GM19238 (cell line): ENCODE data around the gene RAE1.

Source experiments
- DNase-seq: peaks from one replicate; pipeline ENCODE4 v3.0.0; 2011; ENCODE audit warnings: low spot score; ENCODE audit not compliant: insufficient read length

Gene RAE1

DNA sequence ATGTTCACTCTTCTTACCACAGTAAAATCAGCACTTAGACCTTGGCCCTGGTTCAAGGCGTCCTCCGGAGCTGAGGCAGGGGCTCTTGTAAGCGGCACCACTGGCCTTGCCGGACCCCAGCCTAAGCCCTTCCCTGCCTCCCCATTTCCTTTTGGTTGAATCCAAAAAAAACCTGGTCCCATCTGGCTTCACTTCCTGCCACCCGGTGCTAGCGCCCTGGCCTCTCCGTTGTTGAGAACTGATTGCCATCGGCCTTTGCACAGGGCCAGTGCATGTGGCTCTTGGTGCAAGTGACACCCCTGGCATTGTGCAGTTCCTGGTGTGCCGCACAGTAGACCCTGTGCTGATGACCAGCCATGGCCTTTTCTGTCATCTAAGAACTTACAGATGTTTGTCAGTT, 21.1 kb downstream of the RAE1 start:
- DNase-seq, result no peak

DNA sequence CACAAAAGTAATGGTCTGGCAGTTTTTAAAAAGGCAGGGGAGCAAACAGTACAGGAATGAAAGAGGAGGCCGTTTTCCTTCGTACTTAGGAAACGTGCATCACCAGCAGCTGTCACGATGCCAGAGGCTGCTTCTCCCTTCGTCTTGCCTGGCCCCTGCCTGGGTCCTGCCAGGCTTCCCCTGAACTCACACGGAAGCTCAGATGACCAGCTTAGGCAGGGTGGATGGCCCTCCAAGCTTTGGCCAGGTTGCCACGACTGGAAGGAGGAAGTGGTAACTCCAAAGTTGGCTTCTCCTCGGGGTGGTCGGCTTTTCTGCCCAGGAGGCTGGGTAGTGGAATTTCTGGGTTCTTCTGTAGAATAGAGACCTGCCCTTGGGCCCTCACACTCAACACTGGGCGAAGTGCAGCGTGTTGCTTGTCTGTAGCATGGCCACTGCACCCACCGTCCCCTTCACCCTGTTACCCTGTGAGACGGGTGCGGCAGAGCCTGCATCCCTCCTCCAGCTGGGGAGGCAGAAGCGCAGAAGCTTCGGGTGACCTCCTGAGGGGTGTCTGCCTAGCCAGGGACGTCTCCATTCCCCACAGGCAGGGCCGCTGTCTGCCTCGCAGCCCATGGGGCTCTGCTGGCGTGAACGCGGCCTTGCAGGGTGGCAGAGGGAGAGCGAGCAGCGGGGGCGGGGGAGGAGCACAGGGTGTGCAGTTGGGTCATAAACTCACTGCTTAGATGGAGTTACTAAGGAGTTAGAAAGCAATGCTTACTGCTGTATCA, 21.7 kb downstream of the RAE1 start:
- no peak for DNase-seq

DNA sequence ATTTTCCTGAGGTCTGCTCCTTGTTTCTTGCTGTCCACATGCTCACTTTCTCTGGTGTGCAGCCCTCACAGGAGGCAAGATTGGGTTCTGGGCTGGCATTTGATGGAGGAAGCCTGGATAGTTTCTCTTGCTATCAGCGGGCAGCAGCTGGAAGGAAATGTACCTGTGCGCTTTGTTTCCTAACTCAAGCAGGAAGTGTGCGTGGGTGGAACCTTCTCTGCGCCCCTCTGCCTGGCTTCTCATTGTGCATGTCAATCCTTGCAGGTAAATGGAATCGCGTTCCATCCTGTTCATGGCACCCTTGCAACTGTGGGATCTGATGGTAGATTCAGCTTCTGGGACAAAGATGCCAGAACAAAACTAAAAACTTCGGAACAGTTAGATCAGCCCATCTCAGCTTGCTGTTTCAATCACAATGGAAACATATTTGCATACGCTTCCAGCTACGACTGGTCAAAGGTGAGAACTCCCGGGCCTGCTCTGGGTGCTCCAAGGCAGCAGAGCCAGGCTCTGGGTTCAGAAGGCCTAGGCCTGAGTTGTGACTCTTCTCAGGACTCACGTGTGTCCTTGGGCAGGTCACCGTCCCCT, 23.4 kb downstream of the RAE1 start:
- DNase-seq, result no peak

DNA sequence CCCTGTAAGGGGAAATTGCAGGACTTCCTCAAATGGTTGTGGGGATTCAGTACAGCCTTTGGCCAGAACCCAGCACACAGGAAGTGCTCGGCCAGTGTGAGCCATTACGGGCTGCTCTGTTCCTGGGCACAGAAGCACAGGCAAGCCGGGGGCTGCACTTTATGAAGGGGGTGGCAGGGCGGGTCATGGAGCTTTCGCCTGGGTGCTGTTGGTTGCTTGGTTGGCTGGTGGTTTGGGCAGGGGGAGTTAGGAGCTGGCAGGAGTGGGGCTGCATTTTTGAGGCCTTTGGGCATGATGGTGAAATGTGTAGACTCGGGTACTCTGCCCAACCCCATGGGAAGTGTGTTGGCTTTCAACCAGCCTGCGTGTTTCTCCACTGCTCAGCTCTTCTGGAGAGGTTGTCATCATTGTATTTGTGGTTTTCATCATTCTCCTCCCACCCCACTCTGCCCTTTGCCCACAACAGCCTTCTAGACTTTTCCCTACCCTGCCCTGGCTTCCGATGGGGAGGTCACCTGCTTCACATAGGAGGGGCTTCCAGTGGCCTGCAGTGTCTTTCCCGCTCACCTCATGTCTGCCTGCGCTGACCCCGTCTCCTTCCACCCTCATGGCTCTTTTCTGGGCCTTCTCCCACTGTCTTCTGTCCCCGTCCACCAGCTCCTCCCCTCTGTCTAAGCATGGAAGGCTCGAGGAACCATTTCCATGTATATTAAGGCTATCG, 24.0 kb downstream of the RAE1 start:
- DNase-seq, result no peak

DNA sequence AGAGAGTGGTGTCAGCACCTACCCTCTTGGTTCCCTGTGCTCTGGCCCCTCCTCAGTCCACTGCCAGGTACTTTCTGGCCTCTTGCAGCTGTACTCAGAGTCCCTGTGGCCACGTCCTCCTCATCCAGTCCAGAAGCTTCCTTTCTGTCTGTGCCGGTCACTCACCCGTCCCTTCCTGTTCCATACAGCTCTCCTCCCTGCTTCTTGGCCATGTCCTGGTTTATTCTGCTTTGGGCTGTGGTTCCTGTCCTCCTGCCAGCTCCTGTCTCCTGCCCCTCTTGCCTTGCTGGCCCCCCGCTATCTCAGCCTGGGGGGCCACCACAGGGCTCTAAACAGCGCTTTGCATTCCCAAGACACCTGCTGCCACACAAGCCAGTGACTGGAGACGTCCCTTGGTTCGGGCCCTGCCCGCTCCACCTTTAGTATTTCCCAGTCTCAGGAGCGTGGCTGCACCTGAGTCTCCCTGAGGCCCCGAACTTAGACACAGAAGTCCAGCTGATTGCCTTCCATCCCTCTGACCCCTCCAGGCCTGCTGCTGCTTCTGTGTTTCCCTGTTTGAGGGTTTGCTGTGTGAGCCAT, 24.7 kb downstream of the RAE1 start:
- DNase-seq, result no peak

DNA sequence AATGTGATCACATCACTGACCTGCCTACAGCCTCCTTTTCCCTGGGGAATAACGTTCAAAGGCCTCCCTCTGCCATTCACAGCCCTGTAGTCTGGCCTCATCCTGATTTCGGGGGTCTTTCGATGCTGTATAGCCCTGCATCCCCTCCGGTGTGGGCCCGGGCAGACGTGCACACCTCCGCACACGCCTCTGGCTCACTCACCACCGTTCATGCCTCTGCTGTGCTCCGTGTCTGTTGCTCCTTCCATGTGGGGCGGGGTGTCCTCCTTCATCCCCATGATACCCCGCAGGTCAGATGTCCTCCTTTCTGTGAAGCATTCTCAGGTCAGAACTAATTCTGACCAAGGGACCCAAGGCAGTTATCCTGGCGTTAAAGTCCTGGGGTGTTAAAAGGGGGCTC, 26.3 kb downstream of the RAE1 start:
- no peak for DNase-seq

DNA sequence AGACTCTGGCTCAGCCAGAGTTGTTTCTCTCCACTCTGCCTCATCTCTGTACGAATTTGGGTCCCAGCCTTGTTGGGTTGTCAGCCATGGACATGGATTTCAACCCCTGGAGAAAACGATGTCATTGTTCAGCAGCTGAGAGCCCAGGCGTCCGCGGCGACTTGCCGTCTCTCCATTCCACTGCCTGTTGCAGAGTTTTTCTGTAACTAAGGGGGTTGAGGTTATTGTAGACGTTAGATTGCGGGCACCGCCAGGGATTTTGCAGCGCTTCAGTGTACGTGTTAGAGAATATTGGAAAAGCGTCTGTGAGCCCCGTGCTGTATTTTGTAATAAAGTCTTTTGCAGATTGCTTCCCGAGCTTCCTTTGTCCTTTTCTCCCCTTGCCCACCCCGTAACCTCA, 27.1 kb downstream of the RAE1 start:
- no peak for DNase-seq

DNA sequence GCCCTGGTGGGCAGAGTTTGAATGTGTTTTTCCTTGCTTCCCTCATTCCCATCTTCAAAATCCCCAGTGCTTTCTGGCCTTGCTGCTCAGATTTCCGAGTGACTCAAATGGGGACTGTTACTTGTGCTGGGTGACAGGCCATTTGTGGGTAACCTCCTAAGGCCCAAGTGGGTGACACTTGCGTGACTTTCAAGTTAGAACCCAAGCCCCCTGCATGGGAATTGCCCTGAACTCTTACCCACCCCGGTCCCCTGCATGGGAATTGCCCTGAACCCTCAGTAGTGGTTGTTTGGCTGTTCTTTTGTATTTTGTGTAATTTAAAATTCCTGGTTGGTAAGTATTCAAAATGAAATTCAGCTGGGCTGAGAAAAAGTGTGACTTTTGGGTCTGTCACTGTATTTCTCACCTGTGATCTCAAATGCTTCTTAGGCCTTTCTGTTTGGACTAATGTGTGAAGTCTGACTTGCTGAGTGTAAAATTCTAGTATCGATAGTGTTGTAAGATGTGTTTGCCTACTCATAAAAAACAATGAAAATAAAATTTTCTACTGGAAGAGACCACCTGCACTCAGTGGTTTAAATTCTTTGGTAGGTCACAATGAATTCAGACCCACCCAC, 27.7 kb downstream of the RAE1 start:
- no peak for DNase-seq

DNA sequence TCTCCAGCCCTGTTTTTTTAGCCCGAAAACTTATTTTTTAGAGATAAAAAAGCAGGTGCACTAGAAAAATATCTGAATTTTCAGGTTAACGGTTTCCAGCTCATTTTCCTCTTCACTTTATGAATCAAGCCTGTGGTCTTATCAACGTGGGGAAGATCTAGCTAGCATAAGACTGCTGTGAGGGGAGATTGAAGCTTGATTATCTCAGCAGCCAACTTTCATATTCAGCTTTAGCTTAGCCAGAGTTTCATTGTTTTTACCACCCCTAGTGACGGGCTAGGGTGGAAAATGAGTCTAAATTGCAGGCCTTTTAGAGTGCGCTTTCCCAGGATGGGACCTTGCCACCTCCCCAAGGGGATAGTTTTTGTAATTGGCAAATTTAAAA, 28.2 kb downstream of the RAE1 start:
- DNase-seq, result no peak

DNA sequence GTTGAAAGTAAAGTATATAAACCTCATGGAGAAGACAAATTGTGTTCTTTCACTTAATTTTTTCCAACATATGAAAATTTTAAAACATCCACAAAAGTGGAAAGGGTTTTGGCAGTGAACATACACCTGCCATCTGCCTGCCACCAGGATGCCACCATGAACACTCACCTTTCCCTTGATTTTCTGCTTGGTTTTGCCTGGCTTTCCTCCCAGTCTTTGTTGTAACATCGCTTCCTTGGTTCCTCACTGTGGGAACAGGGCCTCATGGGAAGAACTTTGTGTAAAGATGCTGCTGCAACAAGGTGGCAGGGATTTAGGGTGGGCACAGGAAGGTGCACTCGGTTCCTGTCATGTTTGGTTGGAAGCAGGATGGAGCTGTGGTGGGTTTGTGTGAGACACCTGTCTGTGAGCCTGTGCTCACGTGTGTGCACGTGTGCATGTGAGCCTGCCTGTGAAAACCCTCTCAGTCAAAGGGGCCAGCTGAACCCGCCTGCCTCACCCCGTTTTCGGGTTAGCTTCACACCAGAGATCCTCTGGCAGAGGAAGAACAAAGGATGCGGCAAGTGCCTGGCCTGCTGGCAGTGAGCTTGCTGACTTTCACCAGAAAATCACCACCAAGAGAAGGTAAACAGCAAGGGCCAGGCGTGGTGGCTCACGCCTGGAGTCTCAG, 29.2 kb downstream of the RAE1 start:
- no peak for DNase-seq

DNA sequence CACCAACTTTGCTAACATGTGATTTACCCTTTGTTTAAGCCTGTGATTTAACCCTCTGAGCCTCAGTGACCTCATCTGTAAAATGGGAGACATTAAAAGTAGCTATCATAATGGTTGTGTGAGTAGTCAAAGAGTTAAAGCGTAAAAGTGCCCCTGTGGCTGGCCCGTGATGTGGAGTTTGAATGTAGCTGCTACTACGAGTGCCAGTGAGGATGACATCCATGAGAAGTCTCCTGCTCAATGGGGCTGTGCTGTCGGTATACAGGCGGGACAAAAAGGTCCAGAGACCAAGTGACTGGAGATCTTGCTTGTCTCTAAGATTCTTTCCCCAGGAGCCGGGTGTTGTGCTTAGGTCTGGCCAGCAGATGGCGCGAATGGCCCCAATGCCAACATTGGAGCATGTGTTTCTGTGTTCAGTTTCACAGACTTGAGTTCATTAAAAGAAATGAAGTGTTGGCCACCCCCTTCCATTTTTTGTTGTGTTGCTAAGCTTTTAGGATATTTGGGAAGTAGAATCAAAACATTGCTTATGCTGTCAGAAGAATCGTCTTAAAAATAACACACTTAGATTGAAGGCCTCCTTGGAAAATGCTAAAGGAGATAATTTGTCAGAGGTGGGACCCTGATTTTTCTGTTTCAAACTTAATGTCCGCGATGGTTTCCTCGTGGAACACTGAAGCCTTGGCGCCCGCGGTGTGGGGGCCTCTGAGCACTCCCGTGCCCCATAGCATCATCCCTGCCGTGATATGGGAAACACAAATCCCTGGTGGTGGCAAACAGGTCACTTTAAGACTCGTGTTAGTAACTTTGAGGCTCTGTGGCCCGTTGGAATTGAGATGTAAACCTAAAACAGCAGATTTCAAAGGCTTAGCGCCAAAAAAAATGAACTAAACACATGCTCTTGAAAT, 30.8 kb downstream of the RAE1 start:
- peak; percentile 78 for DNase-seq

DNA sequence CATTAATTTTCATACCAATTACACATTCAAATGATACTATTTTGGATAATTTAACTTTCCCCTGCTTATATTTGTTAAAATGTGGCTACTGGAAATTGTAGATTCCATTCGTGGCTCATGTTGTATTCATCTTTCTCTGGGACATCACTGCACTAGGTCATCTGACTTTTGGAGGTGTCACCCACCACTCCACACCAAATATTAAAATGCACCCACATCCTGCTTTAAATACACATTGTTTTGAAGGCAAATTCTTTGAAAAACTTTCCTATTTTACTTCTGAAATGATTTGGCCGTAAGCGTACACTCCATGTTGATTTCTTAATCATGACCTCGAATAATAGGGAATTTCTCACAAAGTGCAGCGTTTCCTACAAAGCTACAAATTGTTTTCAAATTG, 31.5 kb downstream of the RAE1 start:
- no peak for DNase-seq

DNA sequence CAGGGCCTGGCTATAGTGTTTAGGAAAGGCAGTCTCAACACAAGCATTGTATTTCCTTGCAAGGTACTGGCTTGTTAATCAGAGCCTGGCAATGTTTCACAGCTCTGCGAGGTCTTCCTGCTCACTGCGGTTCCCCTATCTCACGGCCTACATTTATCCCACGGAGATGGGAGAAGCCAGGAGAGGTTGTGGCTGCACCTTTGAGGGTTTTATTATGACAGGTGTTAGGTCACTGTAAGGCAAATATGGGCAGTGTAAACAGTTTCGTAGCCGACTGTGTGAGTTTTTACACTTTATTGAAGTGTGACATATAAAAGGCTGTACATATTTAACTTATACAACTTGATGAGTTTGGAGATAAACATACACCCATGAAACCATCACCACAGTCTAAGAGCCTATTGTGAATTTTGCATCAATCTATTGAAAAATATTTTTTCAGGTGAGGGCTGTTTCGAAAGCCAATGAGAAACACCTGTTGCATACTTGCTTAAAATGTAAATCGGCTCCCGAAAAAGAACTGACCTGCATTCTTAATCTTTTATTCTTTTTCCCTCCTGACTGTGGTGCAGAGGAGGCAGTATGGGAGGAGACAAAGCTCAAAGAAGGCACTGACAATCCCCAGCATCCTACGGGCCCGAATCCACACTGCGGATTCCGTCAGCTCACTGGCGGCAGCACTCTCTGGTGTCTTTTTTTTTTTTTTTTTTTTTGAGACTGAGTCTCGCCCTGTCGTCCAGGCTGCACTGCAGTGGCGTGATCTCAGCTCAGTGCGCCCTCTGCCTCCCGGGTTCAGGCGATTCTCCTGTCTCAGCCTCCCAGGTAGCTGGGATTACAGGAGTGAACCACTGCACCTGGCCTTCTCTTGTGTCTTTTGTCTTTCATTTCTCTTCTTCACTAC, 32.6 kb downstream of the RAE1 start:
- no peak for DNase-seq

DNA sequence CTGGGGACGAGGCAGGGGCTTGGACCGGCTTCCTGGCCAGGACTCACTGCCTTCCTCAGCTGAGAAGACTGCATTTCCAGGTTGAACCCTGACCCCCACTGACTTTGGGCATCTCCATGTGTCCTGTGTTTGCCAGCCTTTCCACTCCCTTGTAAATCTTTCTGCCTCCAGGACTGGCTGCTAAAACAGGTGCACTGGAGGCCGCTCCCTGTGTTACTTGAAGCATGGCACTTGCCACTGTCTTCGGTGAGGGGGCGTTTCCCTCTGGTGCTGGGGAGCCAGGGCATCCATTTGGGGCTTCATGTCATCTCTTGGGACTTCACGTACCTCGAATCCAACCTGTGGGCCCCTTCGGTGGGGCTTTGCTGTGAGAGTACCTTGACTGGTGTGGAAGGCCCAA, 33.4 kb downstream of the RAE1 start:
- DNase-seq, result no peak

DNA sequence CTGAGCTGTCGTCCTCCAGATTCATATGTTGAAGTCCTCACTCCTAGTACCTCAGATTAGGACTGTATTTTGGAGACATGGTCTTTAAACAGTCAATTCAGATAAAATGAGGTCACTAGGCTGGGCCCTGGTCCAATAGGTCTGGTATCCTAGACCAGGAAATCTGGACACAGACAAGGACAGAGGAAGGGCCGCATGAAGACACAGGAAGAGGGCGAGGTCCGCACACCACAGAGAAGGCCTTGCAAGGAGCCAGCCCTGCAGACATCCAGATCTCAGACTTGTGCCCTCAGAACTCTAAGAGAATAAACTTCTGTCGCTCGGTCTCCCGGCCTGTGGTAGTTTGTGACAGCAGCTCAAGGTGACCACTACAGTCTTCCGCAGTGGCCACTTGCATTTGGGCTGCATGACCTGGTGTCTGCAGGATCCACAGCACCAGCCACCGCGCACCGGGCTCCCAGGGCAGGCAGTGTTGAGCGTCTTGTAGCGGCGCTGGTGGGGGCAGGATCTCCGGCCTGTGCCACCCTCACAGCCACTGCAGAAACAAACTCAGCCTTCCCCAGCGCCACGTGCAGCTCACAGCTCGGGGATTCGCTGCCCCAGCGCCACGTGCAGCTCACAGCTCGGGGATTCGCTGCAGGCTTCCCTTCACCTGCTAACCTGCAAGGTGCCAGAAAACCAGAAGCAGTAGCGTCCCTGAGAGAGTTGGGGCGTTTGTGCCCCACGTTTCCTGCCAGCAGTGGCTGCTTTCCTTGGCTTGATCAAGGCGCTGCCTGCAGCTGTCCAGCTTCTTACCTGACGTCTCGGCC, 34.1 kb downstream of the RAE1 start:
- DNase-seq, result no peak

DNA sequence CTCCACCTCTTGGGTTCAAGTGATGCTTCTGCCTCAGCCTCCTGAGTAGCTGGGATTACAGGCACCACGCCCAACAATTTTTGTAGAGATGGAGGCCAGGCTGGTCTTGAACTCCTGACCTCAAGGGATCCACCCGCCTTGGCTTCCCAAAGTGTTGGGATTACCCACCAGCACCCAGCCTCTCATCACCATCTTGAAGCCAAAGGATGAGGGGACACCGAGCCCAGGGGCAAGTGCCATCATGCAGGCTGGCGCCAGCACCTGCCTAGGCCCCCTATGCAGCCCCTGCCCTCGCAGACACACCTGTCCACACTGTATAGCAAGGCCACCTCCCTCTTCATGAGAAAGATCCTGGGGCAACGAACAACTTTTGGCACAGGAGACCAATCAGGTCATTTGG, 34.9 kb downstream of the RAE1 start:
- DNase-seq, result no peak

DNA sequence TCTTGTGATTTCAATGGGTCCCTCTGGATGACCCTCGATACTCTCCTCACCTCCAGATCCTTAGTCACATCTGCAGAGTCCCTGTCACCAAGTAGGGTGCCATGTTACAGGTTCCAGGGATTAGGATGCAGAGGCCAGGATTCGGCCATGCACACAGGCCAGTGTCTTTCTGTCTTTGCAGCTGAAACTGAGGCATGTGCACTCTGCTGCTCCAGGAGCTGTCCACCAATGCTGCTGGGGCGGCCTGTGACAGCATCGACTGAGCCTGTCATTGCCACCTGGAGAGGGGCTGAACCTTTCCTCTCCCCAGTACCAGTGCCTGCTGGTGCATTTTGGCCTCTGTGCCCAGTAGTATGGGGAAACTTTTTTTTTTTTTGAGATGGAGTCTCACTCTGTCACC, 35.7 kb downstream of the RAE1 start:
- no peak for DNase-seq

DNA sequence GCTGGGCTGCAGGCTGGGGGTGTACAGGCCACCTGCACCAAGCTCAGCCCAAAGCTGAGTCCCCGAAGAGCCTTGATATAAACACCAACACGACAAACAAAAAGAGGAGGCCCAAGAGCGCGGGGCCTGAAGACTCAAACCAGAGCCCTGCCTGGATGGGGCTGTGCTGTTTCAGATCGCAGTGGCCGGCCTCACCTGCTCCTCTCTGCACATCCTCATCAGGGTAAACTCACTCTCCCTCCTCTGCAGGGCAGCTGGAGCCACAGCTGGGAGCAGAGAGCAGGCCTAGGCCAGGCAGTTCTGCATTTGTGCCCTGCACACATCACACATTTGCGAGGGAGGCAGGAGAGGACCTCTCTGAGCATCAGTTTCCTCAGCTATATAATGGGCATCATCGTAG, 36.4 kb downstream of the RAE1 start:
- no peak for DNase-seq
